NCI-H69 (cell line): ENCODE measurements around the gene OR4K14.
"Not testable (repeated sequence)": the region's sequence is repeated elsewhere in the genome, so short reads cannot be mapped to it uniquely, and the experiment has no call there.

ENCODE experiments used
- DNase-seq: peaks from one replicate; lab custom pipeline; 2025; lab: John Stamatoyannopoulos, UW

The OR4K14 gene

GRCh38 chr14:20019257-20019865, at the start of gene OR4K14:
TSS of gene OR4K14 (minus strand) at chr14:20019307. CDS start at chr14:20015193, 4,114 bp downstream.
- DNase-seq: peak; percentile 6

- DNase-seq: no peak
These were observed 40.6 kb upstream of the OR4K14 start, which contains the start of gene OR4L1 for GRCh38 chr14:20059745-20060144. TSS of gene OR4L1 (plus strand) at chr14:20060045. CDS start at chr14:20060045, 0 bp downstream.

DNA sequence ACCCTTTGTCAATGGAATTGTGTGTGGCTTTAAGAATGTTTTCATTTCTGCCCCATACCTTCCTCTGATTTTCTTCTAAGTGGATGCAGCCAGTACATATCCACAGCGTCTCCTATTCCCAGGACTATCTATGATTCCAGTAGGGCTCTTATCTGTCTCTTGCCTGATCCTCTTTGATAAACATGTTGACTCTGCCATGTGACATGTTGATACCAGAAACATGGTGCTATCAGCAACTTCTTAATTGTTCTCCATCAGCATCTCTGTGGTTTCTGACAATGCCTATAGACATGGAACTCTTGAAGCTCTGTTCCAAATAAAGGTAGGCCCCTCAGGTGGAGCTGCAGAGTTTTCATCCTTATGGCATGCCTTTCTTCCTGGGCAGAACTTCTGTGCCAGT, 29.1 kb upstream of the OR4K14 start:
- no peak for DNase-seq

DNA sequence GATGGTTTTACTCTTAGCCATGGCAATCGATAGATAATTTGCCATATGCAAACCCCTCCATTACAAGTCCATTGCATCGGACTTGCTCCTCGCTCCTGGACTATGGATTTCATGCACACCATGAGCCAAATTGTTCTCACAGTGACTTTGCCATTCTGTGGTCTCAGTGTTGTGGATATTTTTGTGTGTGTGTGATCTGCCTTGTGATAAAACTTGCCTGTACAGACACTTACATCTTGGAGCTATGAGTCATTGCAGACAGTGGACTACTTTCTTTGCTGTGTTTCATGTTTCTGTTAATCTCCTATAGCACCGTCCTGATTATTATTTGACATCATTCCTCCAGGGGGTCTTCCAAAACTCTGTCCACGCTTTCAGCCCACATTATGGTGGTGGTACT, 25.1 kb upstream of the OR4K14 start:
- DNase-seq: no peak

GRCh38 chr14:20035938-20036337, 16.8 kb upstream of the OR4K14 start, which contains the start of gene OR4K13:
TSS of gene OR4K13 (minus strand) at chr14:20036038. CDS start at chr14:20034758, 1,280 bp downstream.
- DNase-seq: no peak

DNA sequence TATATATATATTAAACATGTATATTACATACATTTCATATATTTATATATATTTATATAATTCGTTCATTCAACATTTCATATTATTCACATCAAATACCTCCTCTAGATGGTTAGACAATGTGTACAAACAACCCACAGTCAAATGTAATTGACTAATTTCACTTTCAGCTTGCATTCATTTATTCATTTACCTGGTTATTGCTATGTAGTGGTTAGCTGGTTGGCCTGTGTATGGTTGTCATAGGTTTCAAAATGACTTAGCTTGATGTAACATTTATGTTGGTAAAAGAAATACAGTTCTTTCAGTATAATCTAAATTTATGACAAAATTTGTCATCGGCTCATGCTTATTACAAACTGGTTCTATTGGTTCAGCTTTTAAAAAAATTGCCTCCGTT, 16.3 kb upstream of the OR4K14 start:
- DNase-seq: no peak

DNA sequence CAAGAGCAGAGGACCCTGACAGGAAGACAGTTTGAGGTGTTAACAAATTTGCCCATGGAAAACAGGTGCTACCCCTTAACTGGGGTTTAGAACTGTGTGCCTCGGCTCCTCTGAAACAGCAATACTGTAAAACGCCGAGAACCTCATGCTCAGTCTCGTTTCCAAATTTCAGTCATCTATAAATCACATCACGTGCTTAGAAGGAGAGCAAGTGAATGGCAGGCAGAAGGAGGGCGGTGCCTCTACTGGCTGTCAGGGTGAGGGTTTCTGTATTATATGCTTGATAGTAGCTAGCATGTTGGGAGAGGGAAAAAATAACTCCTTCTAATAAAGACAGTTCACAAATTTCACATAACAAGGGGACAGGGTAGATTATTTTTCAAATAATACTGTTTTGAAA, 12.0 kb upstream of the OR4K14 start:
- DNase-seq: no peak

DNA sequence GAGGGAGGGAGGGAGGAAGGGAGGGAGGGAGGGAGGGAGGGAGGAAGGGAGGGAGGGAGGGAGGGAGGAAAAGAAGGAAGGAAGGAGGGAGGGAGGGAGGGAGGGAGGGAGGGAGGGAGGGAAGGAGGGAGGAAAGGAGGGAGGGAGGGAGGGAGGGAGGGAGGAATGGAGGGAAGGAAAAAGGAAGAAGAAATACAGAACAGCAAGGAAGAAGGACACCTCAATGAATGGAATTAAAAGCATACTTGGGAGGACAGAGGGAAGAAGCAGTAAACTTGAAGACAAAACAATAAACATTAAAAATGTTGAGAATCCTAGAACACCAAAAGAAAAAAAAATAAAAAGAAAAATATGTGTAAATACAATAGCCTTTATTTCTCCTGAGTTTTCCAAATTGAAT, 11.0 kb downstream of the OR4K14 start:
- no peak for DNase-seq

DNA sequence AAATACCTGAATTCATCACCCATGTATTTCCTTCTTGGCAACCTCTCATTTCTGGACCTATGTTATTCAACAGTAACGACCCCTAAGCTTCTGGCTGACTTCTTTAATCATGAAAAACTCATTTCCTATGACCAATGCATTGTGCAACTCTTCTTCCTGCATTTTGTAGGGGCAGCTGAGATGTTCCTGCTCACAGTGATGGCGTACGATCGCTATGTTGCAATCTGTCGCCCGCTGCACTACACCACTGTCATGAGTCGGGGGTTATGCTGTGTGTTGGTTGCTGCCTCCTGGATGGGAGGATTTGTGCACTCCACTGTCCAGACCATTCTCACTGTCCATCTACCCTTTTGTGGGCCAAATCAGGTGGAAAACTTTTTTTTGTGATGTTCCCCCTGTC, 16.8 kb downstream of the OR4K14 start:
- no peak for DNase-seq

- DNase-seq: no peak
These were observed 17.2 kb downstream of the OR4K14 start, which contains the start of gene OR4Q2 for GRCh38 chr14:20001863-20002262. TSS of gene OR4Q2 (plus strand) at chr14:20002163.

DNA sequence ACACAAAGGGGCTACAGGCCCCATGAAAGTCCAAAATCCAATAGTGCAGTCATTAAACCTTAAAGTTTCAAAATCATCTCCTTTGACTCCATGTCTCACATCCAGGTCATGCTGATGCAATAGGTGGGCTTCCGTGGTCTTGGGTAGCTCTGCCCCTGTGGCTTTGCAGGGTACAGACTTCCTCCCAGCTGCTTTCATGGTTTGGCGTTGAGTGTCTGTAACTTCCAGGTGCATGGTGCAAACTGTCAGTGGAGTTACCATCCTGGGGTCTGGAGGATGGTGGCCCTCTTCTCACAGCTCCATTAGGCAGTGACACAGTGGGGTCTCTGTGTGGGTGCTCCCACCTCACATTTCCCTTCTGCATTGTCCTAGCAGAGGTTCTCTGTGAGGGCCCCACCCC, 25.7 kb downstream of the OR4K14 start:
- no peak for DNase-seq

DNA sequence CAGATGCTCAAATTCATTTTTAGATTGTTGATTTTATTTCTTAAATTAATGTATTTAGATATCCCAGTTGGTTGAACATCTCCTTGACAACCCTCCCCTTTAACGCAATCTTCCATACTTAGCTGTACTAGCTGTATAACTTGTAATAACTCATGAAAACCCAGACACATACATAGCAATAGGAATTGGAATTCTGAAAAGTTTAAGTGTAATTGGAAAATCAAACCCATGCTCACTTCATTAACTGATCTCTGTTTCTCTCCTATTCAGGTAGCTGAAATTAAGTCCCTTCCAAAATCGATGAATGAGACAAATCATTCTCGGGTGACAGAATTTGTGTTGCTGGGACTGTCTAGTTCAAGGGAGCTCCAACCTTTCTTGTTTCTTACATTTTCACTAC, 43.8 kb downstream of the OR4K14 start, which contains the start of gene OR4K15:
Gene OR4K15 (plus strand): TSS at position 301 of the 400 bp plus-strand sequence. CDS start 0 bp downstream, at position 301.
- DNase-seq: no peak

- DNase-seq: no peak
These were observed 44.3 kb downstream of the OR4K14 start for GRCh38 chr14:19974844-19975243.

GRCh38 chr14:19969735-19970134, 49.4 kb downstream of the OR4K14 start:
- not testable (repeated sequence) for DNase-seq
